ENCODE results near the gene KCTD16.

Gene KCTD16

DNA sequence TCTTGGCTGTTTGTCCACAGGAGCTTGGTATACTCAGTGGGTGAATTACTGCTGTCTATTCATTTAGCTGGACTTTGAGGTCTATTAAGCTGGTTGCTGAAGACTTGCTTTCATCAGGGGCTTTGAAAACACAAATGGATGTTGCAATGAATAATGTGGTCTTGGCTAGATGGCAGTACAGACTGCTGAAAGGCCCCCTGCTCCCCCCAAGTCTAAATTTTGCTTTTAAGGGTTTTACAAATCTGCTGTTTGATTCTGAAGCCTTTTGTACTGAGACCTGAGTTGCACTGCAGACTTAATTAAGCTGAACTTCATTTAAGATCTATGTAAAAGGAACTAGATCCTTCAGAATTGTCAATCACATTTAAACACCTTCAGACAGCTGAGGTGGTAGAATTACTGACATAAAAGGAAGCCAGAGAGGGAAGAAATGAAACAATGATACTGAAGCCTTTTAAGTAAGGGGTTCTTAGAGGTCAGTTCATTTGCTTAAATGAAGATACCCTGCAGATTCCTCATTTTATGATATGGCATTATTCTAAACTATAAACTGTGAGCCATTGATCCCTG lies 37.3 kb downstream of the KCTD16 start:
- no peak for DNase-seq (ENCODE audit: low spot score)

DNA sequence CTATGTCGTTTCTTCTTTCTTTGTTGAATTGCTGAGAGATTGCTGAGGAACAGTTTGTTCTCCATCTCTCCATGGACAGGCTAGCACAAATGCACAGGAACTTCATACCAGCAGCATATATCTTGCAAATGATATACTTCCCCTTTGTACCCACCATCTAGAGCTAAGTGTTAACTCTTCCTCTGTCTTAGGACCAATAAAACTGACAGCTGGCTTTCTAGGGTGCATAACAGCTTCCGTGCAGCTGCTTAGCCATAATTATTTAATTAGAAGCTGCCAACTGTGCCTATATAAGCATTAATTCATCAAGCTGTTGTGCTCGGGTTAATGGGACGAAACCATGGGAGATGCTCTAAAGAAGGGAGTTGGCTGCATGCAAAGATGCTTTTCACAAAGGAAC lies 38.7 kb downstream of the KCTD16 start:
- no peak for DNase-seq (ENCODE audit: low spot score)

DNA sequence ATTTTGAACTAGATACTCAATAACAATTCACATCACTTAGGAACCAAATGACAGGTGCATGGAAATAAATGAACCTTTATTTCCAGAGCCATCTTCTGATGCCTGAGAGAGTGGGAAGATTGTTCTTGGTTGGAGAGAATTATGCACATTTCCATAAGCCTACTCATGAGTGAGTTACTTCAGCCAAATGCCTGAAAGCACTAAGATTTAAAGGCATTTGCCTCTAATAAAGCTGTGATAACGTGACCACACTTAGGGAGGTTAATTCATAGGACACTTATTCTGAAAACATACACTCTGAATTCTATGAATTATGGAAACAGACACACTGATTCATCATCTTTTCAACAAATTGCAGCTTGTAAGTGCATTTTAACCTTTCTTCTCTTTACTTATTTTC lies 40.0 kb downstream of the KCTD16 start:
- DNase-seq (ENCODE audit: low spot score), result no peak

DNA sequence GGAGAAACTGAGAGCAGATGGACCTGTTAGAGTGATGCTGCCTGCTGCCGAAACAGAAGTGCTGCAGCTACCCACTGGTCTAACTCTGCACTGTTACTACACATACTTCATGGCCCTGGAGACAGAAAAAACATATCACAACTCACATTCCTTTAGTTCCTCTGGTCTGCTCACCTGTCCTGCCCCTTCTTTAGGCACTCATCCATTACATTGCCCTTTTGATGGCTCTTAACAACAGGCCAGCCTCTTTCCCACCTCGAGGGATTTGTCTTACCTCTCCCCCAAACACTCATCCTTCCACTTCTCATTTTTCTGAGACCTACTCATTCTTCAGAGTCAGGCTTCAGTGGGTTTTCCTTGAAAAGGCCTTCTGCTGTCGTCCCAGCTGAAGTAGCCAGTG lies 49.2 kb downstream of the KCTD16 start:
- no peak for DNase-seq (ENCODE audit: low spot score)

DNA sequence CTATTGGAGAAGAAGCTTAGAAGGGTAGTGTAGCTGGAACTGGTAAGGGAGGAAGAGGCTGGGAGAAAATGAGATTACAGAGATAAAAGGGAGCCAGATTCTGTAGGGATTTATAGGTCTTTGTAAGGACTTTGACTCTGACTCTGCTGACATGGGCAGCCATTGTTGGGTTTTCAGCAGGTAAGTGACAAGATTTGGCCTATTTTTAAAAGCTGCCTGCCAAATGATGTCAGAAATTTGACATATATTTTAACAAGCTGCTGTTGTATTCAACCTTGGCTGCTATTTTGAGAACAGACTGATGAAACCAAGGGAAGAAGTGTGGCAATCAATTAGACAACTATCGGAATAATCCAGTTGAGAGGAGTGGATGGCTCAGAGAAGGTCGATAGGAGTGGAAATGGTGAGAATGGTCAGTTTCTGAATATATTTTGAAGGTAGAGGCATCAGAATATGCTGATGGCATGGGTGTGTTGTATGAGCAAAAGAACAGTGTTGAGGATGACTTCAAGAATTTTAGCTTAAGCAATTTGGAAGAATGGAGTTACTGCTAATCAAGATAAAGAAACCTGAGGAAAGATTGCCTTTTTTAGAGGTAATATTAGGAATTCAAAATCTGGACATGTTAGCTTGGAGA lies 56.8 kb downstream of the KCTD16 start:
- DNase-seq (ENCODE audit: low spot score), result no peak

DNA sequence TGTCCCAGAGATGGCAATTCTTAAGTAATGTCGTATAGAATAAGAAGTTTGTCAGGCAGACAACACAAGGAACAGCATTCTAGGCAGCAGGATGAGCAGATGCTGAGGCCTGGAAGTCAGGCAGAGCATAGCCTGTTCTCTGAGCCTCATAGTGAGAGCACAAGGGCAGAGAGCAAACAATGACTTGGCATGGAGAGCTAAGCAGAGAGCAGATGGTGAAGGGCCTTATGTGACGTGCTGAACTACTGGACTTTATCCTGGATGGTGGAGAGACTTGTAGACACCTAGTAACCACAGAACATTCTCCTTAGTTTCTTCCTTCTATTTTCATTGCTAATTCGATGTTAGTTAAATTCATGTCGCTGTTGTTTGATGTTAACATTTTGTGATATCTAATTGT lies 60.1 kb downstream of the KCTD16 start:
- no peak for DNase-seq (ENCODE audit: low spot score)

DNA sequence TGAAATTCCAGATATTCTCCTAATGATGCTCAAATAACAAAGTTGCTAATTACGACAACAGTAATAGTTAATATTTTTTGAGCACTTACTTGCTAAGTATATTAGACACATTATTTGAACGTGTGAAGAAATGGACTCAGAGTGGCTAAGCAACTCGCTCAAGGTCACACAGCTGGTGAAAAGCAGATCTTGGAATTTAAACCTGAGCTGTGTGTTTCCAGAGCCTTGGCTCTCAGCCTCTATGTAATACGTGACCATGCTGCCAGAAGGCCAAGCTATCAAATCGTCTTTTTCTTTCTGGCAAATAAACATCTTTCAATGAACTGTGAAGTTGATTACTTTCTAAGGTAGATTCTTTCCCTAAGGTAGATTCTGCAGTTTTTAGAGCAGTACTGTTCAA lies 61.6 kb downstream of the KCTD16 start:
- DNase-seq (ENCODE audit: low spot score), result no peak

DNA sequence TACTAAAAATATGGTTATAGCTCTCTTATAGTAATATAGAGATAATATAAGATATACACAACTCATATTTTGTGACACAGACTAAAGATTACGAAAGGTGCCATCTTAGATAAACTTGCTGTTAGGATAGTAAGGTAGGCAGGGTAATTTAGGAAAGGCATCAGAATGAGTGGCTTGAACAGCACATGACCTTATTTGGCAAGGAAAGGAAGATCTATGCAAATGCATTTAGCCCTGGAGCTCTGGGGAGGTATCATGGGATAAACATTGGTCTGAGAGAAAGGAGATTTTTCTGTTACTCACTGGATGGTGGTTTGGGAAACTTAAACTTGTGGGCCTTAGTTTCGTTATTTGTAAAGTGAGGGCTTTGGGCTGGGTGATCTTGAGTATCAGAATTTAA lies 65.8 kb downstream of the KCTD16 start:
- DNase-seq (ENCODE audit: low spot score), result no peak

DNA sequence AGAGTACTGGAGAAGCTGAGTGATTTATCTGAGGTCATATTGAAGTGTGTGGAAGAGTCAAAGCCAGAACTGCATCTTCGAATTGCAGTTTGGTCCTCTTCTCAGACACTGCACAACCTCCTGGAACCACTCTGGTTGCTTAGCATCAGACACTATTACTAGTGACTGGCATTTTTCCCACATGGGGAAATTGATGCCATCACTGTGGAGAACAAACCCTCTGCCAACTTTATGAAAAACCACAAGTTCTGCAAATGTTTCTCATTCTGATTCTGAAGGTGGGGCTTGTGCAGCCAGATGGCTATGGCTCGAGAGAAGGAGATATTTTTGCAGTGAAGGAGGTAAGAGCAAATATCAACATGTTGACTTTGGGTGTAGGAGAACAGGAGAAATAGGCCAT lies 67.2 kb downstream of the KCTD16 start:
- DNase-seq (ENCODE audit: low spot score), result no peak

DNA sequence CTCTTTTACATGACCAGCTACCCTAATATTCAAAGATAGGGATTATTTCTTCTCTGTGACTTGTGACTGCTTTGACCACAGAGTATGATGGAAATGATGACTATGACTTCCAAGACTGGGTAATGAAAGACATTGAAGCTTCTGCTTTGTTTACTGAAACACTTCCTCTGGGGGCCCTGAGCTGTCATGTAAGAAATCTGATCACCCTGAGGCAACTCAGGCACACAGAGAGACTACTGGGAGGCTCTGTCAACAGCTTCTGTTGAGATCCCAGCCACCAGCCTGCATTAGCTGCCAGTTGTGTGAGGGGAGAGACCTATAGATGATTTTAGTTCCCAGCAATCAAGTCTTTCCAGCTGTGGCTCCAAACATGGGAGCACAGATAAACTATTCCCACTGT lies 76.5 kb downstream of the KCTD16 start:
- no peak for DNase-seq (ENCODE audit: low spot score)

DNA sequence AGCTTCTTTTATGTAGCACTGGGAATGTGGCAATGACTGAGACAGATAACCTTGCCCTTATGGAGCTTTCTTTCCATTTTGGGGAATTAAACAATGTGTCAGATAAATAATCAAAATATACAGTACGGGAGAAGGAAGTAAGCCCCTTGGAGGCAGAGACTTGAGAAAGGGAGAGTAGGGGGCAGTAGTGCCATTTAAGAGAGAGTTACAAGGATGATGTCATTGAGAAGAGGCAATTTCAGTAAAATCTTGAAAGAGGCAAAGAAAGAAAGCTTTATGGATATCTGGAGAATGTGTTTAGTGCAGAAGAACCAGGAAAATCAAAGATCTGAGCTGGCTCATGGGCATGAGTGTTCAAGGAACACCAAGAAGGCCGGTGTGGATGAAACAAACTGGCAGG lies 77.3 kb downstream of the KCTD16 start:
- no peak for DNase-seq (ENCODE audit: low spot score)

DNA sequence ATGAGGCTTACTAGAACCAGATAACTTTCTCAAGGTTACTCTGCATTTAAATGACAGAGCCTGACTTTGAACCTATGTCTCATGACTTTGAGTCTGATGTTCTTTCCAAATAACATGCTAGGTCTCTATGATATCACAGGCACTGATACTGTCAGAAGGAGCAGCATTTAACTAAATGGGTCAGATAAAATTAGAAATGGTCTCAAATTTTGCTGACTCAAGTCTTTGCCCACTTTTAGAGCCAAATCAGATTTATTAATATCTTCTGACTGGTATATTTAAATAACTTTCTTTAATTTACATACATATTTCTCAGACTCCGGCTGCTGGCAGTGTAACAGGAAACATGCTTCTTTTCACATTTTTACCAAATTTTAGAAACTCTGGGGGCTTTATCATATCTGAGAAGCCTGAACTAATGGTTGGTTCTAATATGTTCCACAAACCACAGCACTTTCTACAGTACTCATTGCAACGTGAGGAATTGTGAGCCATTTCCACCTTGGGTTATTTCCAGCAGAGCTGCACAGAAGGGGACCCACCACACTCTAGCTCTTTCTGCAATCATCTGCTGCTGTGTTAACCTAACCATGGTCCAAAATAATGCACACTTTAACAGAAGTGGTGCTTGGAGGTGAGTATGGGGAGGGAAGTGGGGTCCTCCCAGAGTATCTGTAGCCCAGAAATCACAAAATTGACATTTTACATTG lies 79.2 kb downstream of the KCTD16 start:
- no peak for DNase-seq (ENCODE audit: low spot score)

DNA sequence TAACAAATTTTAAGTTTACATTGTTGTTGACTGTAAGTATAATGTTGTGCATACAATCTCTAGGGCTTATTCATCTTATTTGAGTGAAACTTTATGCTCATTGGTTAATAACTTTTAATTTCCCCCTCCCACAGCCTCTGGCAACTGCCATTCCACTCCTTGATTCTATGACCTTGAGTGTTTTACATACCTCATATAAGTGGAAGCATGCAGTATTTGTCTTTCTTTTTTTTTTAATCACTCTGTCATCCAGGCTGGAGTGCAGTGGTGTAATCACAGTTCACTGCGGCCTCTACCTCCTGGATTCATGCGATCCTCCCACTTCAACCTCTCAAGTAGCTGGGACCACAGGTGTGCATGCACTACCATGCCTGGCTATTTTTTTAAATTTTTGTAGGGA lies 83.9 kb downstream of the KCTD16 start:
- no peak for DNase-seq (ENCODE audit: low spot score)

DNA sequence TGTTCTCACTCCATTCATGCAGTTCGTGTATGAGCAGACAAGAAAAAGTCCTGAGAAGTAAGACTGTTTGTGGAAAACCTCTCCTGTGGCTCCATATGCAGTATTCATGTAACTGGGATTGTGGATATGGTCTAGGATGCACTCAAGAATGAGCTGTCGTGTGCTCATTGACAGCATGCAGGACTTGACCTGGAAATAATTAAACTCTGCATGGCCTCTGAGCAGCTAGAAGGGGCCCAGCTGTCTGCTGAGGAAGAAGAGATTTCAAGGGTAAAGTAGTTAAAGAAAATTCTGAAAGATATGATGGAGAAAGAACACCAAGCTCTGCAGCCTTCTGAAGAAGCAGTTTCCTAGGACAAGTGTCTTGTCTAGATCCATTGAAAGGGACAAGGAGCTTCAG lies 89.4 kb downstream of the KCTD16 start:
- no peak for DNase-seq (ENCODE audit: low spot score)

DNA sequence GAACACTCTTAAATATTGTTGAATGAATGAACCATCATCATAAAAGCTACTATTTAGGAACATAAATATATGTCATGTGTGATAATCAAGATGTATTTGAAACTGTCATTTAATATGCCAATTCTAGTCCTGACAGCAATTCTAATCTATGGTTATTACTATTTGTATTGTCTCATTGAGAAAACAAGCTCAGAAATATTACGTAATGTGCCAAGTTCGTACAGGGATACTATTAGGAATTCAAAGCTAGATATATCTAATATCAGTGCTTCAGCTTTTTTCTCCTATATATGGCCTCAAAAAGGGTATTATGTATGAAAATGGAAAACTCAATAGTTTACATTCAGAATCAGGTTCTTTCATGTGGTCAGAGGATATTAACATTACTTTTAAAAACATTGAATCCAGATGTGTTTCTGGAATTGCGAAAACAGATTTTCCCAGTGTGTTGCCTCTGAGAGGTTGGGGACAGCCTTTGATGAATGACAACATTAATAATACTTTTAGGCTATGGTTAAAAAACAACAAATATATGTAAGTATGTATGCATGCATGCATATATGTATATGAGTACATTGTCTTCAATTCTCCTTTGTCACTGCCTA lies 95.1 kb downstream of the KCTD16 start:
- no peak for DNase-seq (ENCODE audit: low spot score)

DNA sequence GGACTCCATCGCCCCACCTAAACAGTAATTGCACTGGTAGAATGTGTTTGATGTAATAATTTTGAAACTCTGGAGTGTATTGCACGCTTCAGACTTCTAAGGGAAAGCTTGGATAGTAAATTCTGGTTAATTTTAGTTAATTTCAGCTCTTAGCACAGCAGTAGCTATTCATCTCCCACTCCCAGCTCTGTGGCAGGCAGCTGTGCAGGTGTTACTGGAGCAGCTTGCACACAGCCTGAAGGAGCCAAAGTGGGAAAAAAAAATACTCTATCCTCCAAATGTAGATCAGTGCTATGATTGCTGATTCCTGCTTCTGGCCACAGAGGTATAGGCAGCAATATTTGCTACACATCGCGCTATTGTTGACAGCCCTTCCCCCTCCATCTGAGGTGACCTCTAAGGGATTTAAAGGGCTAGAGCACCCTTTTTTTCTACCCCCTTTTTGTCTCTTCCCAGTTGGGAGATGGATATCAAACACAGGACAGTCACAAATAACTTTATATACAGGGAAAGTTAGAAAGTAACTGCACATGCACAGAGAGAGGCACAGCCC lies 97.4 kb downstream of the KCTD16 start:
- DNase-seq (ENCODE audit: low spot score), result no peak

DNA sequence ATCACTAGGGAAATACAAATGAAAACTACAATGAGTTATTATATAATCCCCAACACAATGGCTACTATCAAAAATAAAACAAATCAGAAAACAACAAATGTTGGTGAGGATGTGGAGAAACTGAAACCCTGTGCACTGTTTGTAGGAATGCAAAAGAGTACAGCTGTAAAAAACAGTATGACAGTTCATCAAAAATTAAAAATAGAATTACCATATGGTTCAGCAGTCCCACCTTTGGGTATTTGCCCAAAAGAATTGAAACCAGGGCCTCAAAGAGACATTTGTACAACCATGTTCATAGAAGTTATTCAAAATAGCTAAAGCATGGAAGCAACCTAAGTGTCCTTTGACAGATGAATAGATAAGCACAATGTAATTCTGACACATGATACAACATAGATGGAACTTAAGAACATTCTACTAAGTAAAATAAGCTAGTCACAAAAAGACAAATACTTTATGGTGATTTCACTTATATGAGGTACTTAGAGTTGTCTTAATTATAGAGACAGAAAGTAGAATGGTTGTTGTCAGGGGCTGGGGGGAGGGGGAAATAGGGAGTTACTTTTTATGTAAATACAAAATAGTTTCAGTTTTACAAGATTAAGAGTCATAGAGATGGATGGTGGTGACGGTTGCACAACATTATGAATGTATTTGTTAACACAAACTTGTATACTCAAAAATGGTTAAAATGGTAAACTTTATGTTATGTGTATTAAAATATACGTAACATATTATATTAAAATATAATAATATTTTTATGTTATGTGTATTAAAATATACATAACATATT lies 102.8 kb downstream of the KCTD16 start:
- no peak for DNase-seq (ENCODE audit: low spot score)

DNA sequence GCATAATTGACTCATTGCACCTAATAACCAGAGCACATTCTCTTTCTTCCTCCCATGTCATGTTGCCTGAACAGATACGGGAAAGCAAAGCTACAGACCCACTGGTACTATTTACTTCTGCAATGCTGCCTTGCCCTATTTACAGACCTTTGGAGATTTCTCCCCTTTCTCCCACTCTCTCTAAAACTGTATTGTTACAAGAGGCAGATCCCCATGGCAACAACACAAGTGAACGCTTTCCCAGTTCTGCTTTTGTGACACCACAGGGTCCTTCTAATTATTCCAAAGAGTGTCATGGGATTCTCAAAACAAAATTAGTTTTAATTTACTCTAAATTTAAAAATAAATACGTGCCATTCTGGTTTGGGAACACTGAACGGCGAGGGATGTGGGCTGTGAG lies 104.7 kb downstream of the KCTD16 start:
- DNase-seq (ENCODE audit: low spot score), result no peak

DNA sequence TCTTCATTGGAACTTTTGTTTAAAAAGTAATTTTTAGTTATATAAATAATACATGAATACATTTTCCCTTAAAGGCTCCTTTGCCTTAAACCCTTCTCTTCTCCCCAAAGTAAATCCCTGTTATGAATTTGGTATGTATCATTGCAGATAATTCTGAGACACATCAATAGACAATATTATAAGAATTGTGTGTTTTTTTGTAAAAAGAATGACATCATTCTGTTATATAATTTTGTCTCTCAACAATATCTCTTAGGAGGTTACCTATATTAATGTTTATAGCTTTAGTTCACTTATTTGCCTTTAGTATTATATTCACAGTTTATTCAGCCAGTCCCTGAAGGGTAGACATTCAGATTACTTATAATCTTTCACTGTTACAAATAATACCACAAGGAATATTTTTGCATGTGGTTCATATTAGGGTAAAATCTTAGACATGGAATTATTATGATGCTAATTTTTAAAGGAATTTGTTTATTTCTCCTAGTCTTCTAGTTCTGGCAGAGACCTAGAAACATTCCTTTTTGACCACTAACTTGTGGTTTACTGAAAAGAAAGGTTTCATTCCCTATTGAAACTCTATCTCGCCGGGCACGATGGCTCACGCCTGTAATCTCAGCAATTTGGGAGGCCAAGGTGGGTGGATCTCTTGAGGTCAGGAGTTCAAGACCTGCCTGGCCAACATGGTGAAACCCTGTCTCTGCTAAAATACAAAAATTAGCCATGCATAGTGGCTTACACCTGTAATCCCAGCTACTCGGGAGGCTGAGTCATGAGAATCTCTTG lies 105.6 kb downstream of the KCTD16 start:
- no peak for DNase-seq (ENCODE audit: low spot score)

DNA sequence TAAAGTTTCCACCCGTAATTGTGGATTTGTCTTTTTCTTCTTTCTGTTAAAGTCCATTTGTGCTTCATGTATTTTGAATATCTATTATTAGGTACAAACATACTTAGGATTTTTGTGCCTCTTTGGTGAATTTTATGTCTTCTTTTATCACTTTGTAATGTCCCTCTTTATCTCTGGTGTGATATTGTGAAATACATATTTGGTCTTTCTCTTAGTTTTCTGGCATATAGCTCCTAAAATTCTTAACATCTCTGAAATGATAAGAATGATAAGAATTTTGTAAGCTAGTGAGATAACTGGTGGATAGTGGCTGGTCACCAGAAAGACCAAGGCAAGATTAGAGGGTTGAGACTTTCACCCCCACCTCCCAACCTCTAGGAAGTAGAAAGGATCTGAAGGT lies 111.1 kb downstream of the KCTD16 start:
- no peak for DNase-seq (ENCODE audit: low spot score)

DNA sequence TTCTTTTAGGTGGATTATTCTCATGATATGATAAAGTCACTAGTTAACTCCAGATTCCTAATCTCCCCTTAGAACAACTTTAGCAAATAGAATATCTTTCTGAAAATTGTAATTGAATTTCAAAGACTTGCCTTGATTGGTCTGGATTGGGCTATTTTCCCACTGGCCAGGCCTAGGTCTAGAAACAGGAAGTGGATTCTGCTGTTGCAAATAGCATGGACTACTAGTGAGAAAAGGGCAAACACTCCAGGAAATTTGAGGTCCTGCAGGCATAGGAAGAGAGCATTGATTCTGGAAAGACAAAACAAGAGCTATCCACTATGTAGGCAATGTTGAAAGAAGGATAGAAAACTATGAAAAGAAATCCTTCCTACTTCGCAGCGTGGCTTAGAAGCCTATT lies 113.4 kb downstream of the KCTD16 start:
- no peak for DNase-seq (ENCODE audit: low spot score)
